ENCODE data around the gene FAM204A.

FAM204A gene

GRCh38 chr10:118301211-118301610, 40.9 kb downstream of the FAM204A start:
- H3K4me1 ChIP-seq, result no peaks in the 10 kb centered on the region
- H3K9me3 ChIP-seq, result no peaks in the 10 kb centered on the region
- no peak for TF ChIP-seq CTCF (IDR thresholded peaks at IDR 0.05; ENCODE audit: low read depth, low read length)
- H3K4me3 ChIP-seq (ENCODE audit: low read depth, low read length), result no peak overlapping the region
- no peak for DNase-seq
- no peaks in the 10 kb centered on the region; the same call in 1 of the 2 replicates for H3K36me3 ChIP-seq
- H3K27me3 ChIP-seq, result no peaks in the 10 kb centered on the region

GRCh38 chr10:118300320-118300719, 41.8 kb downstream of the FAM204A start:
- TF ChIP-seq CTCF (IDR thresholded peaks at IDR 0.05; ENCODE audit: low read depth, low read length), result no peak
- H3K27me3 ChIP-seq, result no peaks in the 10 kb centered on the region
- no peak for DNase-seq
- no peaks in the 10 kb centered on the region for H3K4me1 ChIP-seq
- H3K9me3 ChIP-seq, result no peaks in the 10 kb centered on the region
- H3K4me3 ChIP-seq (ENCODE audit: low read depth, low read length), result no peak overlapping the region
- no peaks in the 10 kb centered on the region; the same call in 1 of the 2 replicates for H3K36me3 ChIP-seq

GRCh38 chr10:118298787-118299186, 43.3 kb downstream of the FAM204A start:
- Histone ChIP-seq H3K4me1 (no peaks in the 10 kb centered on the region), H3K36me3 (no peaks in the 10 kb centered on the region), H3K4me3 (ENCODE audit: low read depth, low read length) (no peak overlapping the region), H3K27me3 (no peaks in the 10 kb centered on the region), H3K9me3 (no peaks in the 10 kb centered on the region)
- no peak for TF ChIP-seq CTCF (IDR thresholded peaks at IDR 0.05; ENCODE audit: low read depth, low read length)
- no peak for DNase-seq

GRCh38 chr10:118291122-118291521, 51.0 kb downstream of the FAM204A start:
- no peak for DNase-seq
- Histone ChIP-seq H3K9me3 (no peaks in the 10 kb centered on the region), H3K36me3 (no peaks in the 10 kb centered on the region), H3K4me1 (no peaks in the 10 kb centered on the region), H3K27me3 (no peaks in the 10 kb centered on the region), H3K4me3 (ENCODE audit: low read depth, low read length) (no peak overlapping the region)
- no peak for TF ChIP-seq CTCF (IDR thresholded peaks at IDR 0.05; ENCODE audit: low read depth, low read length)

- H3K9me3 ChIP-seq, result no peaks in the 10 kb centered on the region
- H3K4me3 ChIP-seq (ENCODE audit: low read depth, low read length), result no peak overlapping the region
- no peak for DNase-seq
- TF ChIP-seq CTCF (IDR thresholded peaks at IDR 0.05; ENCODE audit: low read depth, low read length), result no peak
- H3K36me3 ChIP-seq, result no peaks in the 10 kb centered on the region
- H3K4me1 ChIP-seq, result no peaks in the 10 kb centered on the region
- no peaks in the 10 kb centered on the region for H3K27me3 ChIP-seq
These were observed 51.6 kb downstream of the FAM204A start for GRCh38 chr10:118290471-118290995.

GRCh38 chr10:118287076-118287806, 54.9 kb downstream of the FAM204A start:
- H3K27me3 ChIP-seq, result no peaks in the 10 kb centered on the region
- H3K4me1 ChIP-seq, result no peaks in the 10 kb centered on the region
- H3K9me3 ChIP-seq, result no peaks in the 10 kb centered on the region
- no peak overlapping the region for H3K4me3 ChIP-seq (ENCODE audit: low read depth, low read length)
- H3K36me3 ChIP-seq, result no peaks in the 10 kb centered on the region
- no peak for TF ChIP-seq CTCF (IDR thresholded peaks at IDR 0.05; ENCODE audit: low read depth, low read length)
- no peak for DNase-seq

Measured in BE2C (cell line).